Hematopoietic multipotent progenitor cell treated with erythropoietin and hydrocortisone succinate and interleukin-3 and kit ligand, for 8 days (in vitro differentiated cells): ENCODE measurements around the gene AGTPBP1.

Experiments used
- DNase-seq: peaks from one replicate; pipeline ENCODE4 v3.0.0-alpha.2; 2015

AGTPBP1 gene

GRCh38 chr9:85716031-85716877, 25.5 kb downstream of the AGTPBP1 start:
- peak; percentile 50 for DNase-seq

DNA sequence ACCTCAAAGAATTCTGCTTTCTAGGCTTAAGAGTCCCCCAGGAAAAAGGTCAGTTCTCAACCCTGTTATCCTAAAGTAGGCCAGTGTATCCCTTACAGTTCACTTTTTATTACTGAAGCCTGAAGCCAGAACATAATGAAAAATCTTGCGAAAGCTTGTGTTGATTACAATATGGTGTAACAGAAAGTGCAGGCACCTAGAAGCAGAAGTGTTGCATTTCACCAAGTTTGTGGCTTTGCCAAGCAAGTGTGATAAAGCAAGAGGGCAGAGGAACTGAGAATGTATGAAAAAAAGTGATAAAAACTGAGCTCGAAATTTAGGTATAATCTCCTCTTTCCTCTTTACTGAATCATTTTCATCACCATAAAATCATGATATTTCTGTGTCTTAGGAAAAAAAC, 26.2 kb downstream of the AGTPBP1 start:
- peak; percentile 67 for DNase-seq

DNA sequence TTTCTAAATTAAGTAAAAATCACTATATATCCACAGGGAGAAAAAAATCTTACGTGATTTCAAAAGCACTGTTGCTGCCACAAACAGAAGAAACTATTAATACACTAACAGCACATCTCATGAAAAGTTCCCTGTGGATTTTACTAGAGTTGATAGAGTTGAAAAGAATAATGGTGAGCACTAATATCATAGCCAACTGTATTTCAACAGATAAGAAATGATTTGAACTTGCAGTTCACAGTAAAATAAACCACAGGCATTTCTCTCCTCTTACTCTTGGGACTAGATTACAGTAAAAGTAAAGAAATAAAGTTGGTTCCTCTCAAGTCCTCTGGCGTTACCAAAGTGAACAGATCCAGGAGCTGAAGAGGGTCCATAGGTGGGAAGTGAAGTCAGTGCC, 27.9 kb downstream of the AGTPBP1 start:
- no peak for DNase-seq

DNA sequence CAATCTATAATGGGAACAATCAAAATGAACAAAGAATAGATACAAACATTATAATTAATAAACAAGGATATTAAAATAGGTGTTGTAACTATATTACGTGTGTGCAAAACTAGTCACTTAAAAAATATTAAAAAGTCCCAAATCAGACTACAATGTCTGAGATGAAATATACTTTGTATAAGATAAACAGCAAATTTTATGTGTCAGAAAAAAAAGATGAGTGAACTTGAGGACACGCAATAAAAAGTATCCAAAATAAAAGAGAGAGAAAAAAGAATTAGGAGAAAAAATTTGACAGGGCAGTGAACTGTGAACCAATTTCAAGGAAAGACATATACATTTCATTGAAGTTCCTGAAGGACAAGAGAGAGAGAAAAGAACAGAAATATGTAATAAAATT, 37.0 kb downstream of the AGTPBP1 start:
- no peak for DNase-seq

DNA sequence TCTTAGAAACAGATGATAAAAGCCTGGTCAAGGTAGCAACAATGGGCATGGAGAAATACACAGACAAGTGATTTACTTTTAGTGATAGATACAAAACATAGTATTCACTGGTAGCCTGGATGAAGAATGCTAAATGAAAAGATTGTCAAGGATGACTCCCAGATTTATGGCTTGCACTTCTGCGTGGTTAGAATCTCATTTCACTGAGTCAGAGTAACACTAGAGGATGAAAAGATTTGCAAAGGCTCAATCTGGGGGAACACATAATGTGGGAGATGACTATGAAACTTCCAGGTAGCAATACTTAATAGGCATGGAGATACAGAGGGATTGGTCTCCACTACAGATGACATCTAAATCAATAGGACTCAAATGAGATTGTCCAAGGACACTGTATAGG, 38.4 kb downstream of the AGTPBP1 start:
- DNase-seq: no peak

- DNase-seq: no peak
These were observed 38.9 kb downstream of the AGTPBP1 start for GRCh38 chr9:85702726-85703289.

GRCh38 chr9:85702191-85702590, 39.6 kb downstream of the AGTPBP1 start:
- DNase-seq: no peak

- DNase-seq: no peak
These were observed 41.4 kb downstream of the AGTPBP1 start for GRCh38 chr9:85700330-85700729.

GRCh38 chr9:85688361-85688760, 53.4 kb downstream of the AGTPBP1 start:
- DNase-seq: no peak

- DNase-seq: no peak
These were observed 56.7 kb downstream of the AGTPBP1 start for GRCh38 chr9:85685081-85685480.

DNA sequence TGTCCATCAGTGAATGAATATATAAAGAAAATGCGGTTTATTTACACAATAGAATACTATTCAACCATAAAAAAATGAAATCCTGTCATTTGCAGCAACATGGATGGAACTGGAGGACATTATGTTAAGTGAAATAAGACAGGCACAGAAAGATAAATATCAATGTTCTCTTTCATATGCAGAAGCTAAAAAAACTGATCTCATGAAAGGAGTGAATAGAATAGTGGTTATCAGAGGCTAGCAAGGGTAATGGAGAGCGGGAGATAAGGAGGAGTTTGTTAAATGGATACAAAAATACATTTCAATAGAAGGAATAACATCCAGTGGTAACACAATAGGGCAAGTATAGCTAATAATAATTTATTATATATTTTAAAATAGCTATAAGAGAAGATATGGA, 65.0 kb downstream of the AGTPBP1 start:
- DNase-seq: peak; percentile 65

GRCh38 chr9:85667374-85667773, 74.4 kb downstream of the AGTPBP1 start:
- DNase-seq: no peak

GRCh38 chr9:85666086-85666485, 75.7 kb downstream of the AGTPBP1 start:
- DNase-seq: no peak

- no peak for DNase-seq
These were observed 79.2 kb downstream of the AGTPBP1 start for GRCh38 chr9:85662573-85662972.

DNA sequence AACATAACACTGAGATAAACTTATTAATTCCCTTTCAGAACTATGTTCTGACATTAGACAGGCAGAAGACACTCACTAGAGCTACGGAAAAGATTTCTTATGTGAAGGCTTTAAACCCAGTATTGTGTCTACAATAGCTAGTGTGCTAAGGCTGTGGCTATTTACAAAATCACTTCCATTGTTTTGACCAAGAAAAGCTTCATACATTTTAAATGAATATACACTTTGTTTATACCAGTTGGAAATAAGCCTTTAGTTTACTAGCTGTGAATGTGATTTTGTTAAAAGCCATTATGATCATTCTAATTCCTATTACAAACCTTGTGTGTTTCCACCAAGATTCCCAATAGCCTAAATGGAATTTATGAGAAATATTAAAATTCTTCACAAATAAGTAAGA, 83.0 kb downstream of the AGTPBP1 start:
- DNase-seq: no peak

- no peak for DNase-seq
These were observed 88.6 kb downstream of the AGTPBP1 start for GRCh38 chr9:85653153-85653552.

DNA sequence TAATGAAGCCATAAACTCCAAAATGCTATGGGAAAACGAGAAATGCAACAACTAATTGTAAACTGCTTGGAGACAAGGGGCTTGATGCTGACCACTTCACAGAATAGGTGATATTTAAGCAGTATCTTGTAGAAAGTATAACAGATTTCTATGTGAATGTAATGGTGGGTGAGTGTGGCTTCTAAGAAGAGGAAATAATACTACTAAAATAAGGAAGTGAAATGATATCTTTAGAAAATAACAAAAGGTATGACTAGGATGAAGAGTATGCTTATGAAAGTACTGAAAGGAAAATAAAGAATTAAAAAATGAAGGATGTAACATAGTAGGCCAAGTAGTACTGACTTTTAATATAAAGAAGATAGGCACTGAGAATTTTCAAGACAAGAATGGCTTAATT, 94.2 kb downstream of the AGTPBP1 start:
- DNase-seq: no peak

- DNase-seq: no peak
These were observed 95.7 kb downstream of the AGTPBP1 start for GRCh38 chr9:85645909-85646627.

- DNase-seq: no peak
These were observed 101.3 kb downstream of the AGTPBP1 start for GRCh38 chr9:85640425-85640824.

DNA sequence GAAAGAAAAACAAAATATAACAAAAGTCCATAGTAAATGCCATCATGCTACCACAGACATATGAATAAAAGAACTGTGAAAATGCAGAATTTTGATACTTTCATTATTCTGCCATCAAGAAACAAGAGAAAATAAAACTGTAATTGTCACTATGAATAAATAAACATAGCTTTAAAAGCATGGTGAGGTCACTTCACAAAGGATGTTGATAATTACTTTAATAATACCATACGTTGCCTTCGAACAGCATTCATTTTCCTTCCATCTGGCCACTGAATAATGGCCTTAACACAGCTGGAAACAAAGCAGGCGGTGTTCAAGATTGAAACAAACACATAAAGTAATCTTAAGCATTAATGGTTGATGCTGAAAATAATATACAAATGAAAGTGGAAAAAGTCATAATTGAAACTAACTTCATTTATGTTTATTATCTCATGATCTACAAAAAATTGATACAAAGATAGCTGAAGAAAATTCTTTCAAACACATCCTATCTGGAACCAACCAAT, 102.0 kb downstream of the AGTPBP1 start:
- DNase-seq: no peak

DNA sequence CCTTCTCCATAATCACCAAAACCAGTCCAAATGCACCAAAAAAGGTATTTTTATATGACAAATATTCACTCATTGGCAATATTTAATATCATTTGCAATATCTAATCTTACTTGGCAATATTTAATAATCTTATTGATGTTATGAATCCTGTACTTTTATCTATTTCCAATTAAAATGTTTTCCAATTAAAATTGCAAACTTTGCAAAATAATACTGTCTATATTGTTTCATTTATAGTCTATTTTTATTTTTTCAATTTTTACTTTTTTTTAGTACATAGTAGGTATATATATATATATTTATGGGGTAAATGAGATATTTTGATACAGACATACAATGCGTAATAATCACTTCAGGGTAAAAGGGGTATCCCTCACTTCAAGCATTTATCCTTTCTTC, 109.9 kb downstream of the AGTPBP1 start:
- DNase-seq: no peak

- DNase-seq: no peak
These were observed 111.1 kb downstream of the AGTPBP1 start for GRCh38 chr9:85630676-85631075.

- DNase-seq: no peak
These were observed 124.5 kb downstream of the AGTPBP1 start for GRCh38 chr9:85617141-85617670.

DNA sequence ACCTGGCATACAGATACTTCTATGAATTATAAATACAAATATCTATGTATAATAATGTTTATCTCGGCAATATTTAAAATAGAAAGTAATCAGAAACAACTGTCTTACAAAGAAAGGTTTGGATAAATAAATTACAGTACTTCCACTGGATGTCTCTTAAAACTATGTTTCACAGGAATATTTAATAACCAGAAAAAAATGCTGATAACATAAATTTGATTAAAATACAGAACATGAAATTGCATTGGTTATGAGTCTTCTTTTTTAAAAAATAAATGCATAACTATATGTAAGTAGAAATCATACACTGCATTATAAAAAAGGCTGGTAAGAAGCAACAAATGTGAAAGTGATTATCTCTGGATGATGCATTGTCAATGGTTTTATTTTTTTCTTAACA, 126.0 kb downstream of the AGTPBP1 start:
- DNase-seq: no peak
